WI38 (cell line): ENCODE data around the gene IGF1R.

Source experiments
- H3K4me3 ChIP-seq: 2 replicates; pipeline ENCODE4 v1.5.1; 2011; ENCODE audit warnings: low read depth, mild to moderate bottlenecking, control low read depth, low read length
- TF ChIP-seq, protein P1 (sequence below): IDR thresholded peaks from 2 replicates; pipeline ENCODE4 v1.5.1; 2012; ENCODE audit warnings: low read depth, mild to moderate bottlenecking, control low read depth, low read length

Gene IGF1R

DNA sequence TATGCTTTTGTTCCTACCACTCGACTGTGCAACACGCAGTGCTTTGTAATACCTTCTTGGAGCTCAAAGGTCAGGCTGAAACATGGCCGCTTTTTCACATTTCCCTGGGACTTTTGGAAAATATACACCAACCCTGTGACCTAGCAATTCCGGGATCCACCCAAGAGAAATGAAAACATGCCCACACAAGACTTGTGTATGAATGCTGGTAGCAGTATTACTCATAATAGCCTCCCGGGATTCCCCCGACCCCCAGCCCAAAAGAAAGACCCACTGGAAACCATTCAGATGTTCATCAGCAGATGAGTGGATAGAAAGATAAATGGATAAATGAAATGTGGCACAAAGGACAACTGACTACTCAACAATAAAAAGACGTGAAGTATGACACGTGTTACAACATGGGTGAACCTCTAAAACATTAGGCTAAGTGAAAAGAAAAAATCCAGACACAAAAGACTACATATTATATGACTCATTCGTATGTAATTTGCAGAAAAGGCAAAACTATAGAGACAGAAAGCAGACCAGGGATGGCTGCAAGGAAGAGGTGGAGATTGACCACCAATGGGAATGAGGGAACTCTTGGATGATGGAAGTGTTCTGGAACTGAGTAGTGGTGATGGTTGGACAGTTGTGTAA is 255.2 kb downstream of the IGF1R start:
- H3K4me3 ChIP-seq, result no peak overlapping the region
- TF ChIP-seq, protein P1, sequence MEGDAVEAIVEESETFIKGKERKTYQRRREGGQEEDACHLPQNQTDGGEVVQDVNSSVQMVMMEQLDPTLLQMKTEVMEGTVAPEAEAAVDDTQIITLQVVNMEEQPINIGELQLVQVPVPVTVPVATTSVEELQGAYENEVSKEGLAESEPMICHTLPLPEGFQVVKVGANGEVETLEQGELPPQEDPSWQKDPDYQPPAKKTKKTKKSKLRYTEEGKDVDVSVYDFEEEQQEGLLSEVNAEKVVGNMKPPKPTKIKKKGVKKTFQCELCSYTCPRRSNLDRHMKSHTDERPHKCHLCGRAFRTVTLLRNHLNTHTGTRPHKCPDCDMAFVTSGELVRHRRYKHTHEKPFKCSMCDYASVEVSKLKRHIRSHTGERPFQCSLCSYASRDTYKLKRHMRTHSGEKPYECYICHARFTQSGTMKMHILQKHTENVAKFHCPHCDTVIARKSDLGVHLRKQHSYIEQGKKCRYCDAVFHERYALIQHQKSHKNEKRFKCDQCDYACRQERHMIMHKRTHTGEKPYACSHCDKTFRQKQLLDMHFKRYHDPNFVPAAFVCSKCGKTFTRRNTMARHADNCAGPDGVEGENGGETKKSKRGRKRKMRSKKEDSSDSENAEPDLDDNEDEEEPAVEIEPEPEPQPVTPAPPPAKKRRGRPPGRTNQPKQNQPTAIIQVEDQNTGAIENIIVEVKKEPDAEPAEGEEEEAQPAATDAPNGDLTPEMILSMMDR, result no peak

DNA sequence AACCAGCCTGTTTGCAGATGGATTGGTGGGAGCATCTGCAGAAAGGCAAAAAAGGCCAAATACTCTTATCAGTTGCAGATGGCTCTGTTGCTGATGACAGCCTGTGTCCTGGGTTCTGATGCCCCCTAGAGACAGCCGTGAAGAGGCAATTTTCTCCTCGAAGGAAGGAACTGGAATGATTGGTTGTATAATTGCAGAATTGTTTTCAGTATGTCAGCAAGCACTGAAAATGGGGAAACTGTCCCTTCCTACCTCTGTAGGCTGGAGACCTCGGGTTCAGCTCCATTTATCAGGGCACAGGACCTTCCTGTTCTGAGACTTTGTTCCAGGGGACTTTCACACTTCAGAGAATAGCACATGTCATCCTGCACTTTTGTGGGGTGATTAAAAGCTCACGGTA is 256.2 kb downstream of the IGF1R start:
- TF ChIP-seq, protein P1, result peak; percentile 66
- H3K4me3 ChIP-seq, result no peak overlapping the region

DNA sequence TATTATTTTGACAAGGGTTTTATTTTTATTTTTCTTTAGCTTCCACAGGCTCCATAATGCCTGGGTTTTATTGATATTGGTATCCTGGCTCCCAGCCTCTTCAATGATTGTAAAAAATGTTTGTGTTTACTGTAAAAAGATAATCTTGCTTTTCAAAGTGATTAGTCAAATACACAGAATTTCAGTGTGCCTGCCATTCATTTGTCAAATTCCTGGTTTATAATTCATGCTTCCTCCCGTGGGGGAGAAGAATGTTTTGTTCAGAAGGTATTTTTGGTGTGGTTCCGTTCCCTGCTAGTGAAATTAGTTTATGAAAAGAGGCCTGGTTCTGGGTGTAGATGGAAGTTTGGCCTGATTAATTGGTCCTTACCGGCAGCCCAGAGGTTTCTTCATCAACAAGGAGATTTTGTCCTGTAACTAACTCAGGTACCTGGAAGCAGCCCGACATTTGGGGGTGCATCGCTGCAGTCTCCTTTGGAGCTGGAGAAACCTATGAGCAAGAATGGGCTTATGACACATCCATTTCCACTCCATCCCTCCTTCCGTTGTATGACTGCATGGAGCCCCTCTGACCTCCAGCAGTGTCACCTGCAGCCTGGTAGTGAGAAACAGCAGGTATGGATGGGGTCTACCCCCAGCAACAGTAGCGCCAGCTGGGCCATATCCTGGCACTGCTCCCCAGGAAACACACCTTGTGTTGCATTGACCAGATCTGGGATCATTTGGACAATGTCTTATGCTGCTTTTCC is 257.8 kb downstream of the IGF1R start:
- TF ChIP-seq, protein P1, result no peak
- H3K4me3 ChIP-seq, result no peak overlapping the region

DNA sequence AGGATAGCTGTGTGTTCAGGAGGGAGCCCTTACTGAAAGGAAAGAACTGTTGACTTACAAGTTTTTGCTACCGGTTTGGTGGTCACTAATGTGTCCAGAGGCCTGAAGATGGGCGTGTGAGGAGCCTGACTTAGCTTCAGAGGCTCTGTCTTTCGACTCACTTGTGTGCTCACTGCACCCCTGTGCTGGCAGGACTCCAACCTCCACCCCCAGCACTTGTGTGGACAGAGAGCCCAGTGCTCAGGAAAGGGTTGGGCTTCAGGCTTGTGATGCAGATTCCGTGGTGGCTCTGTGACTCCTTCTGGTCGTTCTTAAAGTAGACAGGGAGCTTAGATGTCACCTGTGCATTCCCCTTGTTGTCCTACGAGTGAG is 258.4 kb downstream of the IGF1R start:
- no peak overlapping the region for H3K4me3 ChIP-seq

DNA sequence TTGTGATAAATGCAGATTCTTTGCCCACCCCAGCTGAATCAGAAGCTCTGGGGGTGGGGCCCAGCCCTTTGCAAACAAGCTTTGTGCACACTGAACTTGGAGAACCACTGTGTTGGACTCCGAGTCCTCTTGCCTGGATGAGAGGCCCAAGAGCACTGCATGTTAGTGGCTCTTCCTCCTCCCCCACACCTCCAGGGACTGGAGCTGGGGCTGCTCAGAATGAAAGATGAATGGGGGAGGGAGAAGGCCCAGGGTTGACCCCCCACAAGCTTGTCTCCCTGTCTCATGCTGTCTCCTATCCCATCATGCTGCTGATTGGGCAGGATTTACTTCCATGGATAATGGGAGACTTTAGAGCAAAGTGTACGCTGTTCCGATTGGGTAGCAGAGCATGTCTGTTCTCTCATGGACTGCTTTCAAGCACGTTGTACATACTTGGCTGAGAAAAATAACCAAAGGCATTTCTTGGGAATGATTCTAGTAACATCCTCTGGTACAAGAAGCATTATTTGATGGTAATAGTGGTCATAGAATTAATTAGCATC is 259.7 kb downstream of the IGF1R start:
- no peak overlapping the region for H3K4me3 ChIP-seq
- TF ChIP-seq, protein P1, result no peak

More for the DNA sequence above, 258.4 kb downstream of the IGF1R start:
- TF ChIP-seq, protein P1, result no peak

DNA sequence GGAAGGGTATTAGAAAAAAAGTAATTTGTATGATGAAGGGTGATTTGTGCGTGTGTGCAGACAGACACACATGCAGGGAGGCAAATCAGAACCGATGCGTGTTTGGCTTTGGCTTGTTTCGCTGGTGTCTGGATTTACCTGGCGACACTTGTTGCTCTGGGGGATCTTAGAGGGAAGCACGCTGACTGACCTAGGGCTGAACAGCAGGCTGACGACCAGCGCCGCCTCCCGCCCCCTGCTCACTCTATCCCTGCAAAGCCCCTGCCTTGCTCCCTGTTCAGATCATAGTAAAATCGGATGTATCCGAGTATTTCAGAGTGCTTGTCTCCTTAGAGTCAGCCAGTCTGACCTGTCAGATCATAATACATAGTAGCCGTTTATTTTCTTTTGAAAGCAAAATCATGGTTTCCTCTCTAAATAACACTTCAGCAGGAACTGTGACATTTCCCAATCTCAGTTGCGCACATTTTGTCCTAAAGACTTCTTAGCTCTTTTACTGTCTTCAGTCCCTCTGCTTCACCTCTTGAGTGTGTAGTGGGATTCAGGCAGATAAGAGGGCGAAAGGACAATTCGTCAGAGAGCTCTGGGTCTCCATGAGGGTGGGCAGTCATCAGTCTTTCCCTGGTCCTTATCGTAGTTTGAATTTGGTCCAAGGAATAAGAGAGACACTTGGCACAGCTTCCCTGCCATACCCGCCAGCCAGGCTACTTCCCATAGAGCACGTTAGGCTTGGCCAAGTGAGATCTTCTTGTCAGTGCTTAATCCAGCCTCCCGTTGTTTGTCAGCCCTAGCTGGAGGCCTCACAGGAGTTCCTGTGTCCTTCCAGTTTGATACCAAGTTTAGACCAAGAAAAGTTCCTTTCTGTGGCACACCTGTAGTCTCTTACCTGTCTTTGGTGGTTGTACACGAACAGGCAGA is 261.9 kb downstream of the IGF1R start:
- no peak overlapping the region for H3K4me3 ChIP-seq
- TF ChIP-seq, protein P1, result no peak
